Mammary epithelial cell (primary cell): ENCODE data around the gene RNF148.

Experiments used
- CTCF ChIP-seq, 2 donors: IDR thresholded peaks in 1 of 2; conservative IDR thresholded peaks in 1 of 2; 2 replicates each; pipeline ENCODE4 v1.5.1; 2011 to 2012; ENCODE audit warnings: inconsistent platforms in 2 of 2, low read length in 2 of 2, mild to moderate bottlenecking in 2 of 2, control low read depth in 1 of 2, low read depth in 1 of 2; ENCODE audit not compliant: insufficient read depth in 1 of 2; ENCODE audit errors: extremely low read depth in 1 of 2
- EZH2 ChIP-seq: IDR thresholded peaks from 2 replicates; pipeline ENCODE4 v1.6.1; 2012; ENCODE audit warnings: low read length, inconsistent platforms, borderline replicate concordance

- no peak for TF ChIP-seq CTCF (conservative IDR thresholded peaks at IDR 0.05 in 1 of 2, IDR thresholded peaks at IDR 0.05 in 1 of 2; ENCODE audit: extremely low read depth in 1 of 2, insufficient read depth in 1 of 2, low read depth in 1 of 2, low read length in 2 of 2)
- TF ChIP-seq EZH2 = no peak
These were observed 12.5 kb upstream of the RNF148 start for GRCh38 chr7:122715183-122715582.
